H9 (cell line): ENCODE measurements around the gene RIPPLY3. TPM values are rescaled to one million over a fixed set of nuclear protein-coding genes. Genes with fewer than 3 reads are reported as not detected.

Source experiments
- DNase-seq: peaks from one replicate; pipeline ENCODE4 v3.0.0-alpha.2; 2017
- H2AFZ ChIP-seq: one replicate; pipeline ENCODE4 v1.6.1; 2013; ENCODE audit warnings: mild to moderate bottlenecking, low read length, control low read depth, moderate library complexity
- H2AK5ac ChIP-seq: 2 replicates; pipeline ENCODE4 v1.6.1; 2013; ENCODE audit warnings: low read length, control low read depth, mixed read lengths; ENCODE audit not compliant: insufficient read length
- H2BK120ac ChIP-seq: one replicate; pipeline ENCODE4 v1.6.1; 2013; ENCODE audit warnings: low read depth, mild to moderate bottlenecking, low read length, control low read depth, inconsistent platforms; ENCODE audit not compliant: poor library complexity, severe bottlenecking
- H2BK12ac ChIP-seq: 2 replicates; pipeline ENCODE4 v1.6.1; 2013; ENCODE audit warnings: low read length, control low read depth, mixed read lengths, low read depth; ENCODE audit not compliant: insufficient read length
- H2BK15ac ChIP-seq: 2 replicates; pipeline ENCODE4 v1.6.1; 2013; ENCODE audit warnings: low read depth, low read length, control low read depth
- H2BK20ac ChIP-seq: one replicate; pipeline ENCODE4 v1.6.1; 2013; ENCODE audit warnings: low read depth, mild to moderate bottlenecking, low read length, control low read depth, inconsistent platforms; ENCODE audit not compliant: poor library complexity, severe bottlenecking
- H2BK5ac ChIP-seq: 2 replicates; pipeline ENCODE4 v1.6.1; 2013; ENCODE audit warnings: low read length, control low read depth, mixed read lengths; ENCODE audit not compliant: insufficient read length
- H3K14ac ChIP-seq: 2 replicates; pipeline ENCODE4 v1.6.1; 2013; ENCODE audit warnings: low read length, control low read depth; ENCODE audit not compliant: insufficient read depth
- H3K18ac ChIP-seq: 2 replicates; pipeline ENCODE4 v1.6.1; 2013; ENCODE audit warnings: low read depth, mild to moderate bottlenecking, mixed read lengths, low read length, control low read depth; ENCODE audit not compliant: insufficient read length
- H3K23ac ChIP-seq: 2 replicates; pipeline ENCODE4 v1.6.1; 2013; ENCODE audit warnings: low read length, control low read depth, mixed read lengths, low read depth; ENCODE audit not compliant: insufficient read length
- H3K23me2 ChIP-seq: 2 replicates; pipeline ENCODE4 v1.6.1; 2013; ENCODE audit warnings: low read depth, mild to moderate bottlenecking, mixed read lengths, low read length, control low read depth; ENCODE audit not compliant: insufficient read length, poor library complexity, severe bottlenecking
- H3K27ac ChIP-seq: 2 replicates; pipeline ENCODE4 v1.5.1; 2013; ENCODE audit warnings: low read length, control low read depth, mixed read lengths, low read depth; ENCODE audit not compliant: insufficient read length
- H3K27me3 ChIP-seq: 2 replicates; pipeline ENCODE4 v1.6.1; 2013; ENCODE audit warnings: low read length, control low read depth, inconsistent platforms; ENCODE audit not compliant: insufficient read depth
- H3K4ac ChIP-seq: 2 replicates; pipeline ENCODE4 v1.6.1; 2013; ENCODE audit warnings: low read depth, mild to moderate bottlenecking, control low read depth, inconsistent platforms, low read length, moderate library complexity
- H3K4me1 ChIP-seq: 2 replicates; pipeline ENCODE4 v1.6.1; 2013; ENCODE audit warnings: low read length, control low read depth, inconsistent platforms; ENCODE audit not compliant: insufficient read depth
- H3K4me2 ChIP-seq: 2 replicates; pipeline ENCODE4 v1.6.1; 2013; ENCODE audit warnings: low read length, control low read depth, mixed read lengths; ENCODE audit not compliant: insufficient read length, insufficient read depth
- H3K56ac ChIP-seq: 2 replicates; pipeline ENCODE4 v1.6.1; 2013; ENCODE audit warnings: low read depth, mild to moderate bottlenecking, mixed read lengths, low read length, control low read depth; ENCODE audit not compliant: insufficient read length
- H3K79me1 ChIP-seq: 2 replicates; pipeline ENCODE4 v1.6.1; 2013; ENCODE audit warnings: low read depth, mild to moderate bottlenecking, moderate library complexity, low read length, control low read depth, inconsistent platforms; ENCODE audit not compliant: insufficient read depth, poor library complexity, severe bottlenecking
- H3K79me2 ChIP-seq: 2 replicates; pipeline ENCODE4 v1.6.1; 2013; ENCODE audit warnings: low read length, control low read depth, inconsistent platforms; ENCODE audit not compliant: insufficient read depth
- H3K9ac ChIP-seq: 2 replicates; pipeline ENCODE4 v1.6.1; 2013; ENCODE audit warnings: low read length, control low read depth, mixed read lengths; ENCODE audit not compliant: insufficient read length; ENCODE audit errors: extremely low read depth
- H3K9me3 ChIP-seq: one replicate; pipeline ENCODE4 v1.6.1; 2013; ENCODE audit warnings: low read depth, low read length, inconsistent platforms; ENCODE audit not compliant: control insufficient read depth
- H3T11ph ChIP-seq: one replicate; pipeline ENCODE4 v1.6.1; 2013; ENCODE audit warnings: mild to moderate bottlenecking, low read length, control low read depth, inconsistent platforms
- H4K20me1 ChIP-seq: one replicate; pipeline ENCODE4 v1.6.1; 2013; ENCODE audit not compliant: control insufficient read depth, insufficient read length, insufficient read depth
- H4K5ac ChIP-seq: 2 replicates; pipeline ENCODE4 v1.6.1; 2013; ENCODE audit warnings: low read depth, mild to moderate bottlenecking, mixed read lengths, low read length, control low read depth; ENCODE audit not compliant: insufficient read length
- H4K8ac ChIP-seq: replicated peaks from 2 replicates; pipeline ENCODE4 v1.6.1; 2013; ENCODE audit warnings: low read length, control low read depth, mixed read lengths, low read depth; ENCODE audit not compliant: insufficient read length
- H4K91ac ChIP-seq: 2 replicates; pipeline ENCODE4 v1.6.1; 2013; ENCODE audit warnings: low read depth, mild to moderate bottlenecking, moderate library complexity, mixed read lengths, low read length, control low read depth; ENCODE audit not compliant: insufficient read length
- H3K27ac Mint-ChIP-seq, 3 experiments: 2 replicates in 2 of 3; 3 replicates in 1 of 3; pipeline ENCODE4 v1.8.0; 2020 to 2021; ENCODE audit warnings: mixed read lengths in 3 of 3, mild to moderate bottlenecking in 1 of 3, moderate library complexity in 1 of 3
- H3K27me3 Mint-ChIP-seq: 2 replicates; pipeline ENCODE4 v1.8.0; 2021; ENCODE audit warnings: low read depth, mild to moderate bottlenecking, moderate library complexity, mixed read lengths
- H3K36me3 Mint-ChIP-seq, 3 experiments: 2 replicates in 2 of 3; 3 replicates in 1 of 3; pipeline ENCODE4 v1.8.0; 2020 to 2021; ENCODE audit warnings: low read depth in 3 of 3, mixed read lengths in 3 of 3; ENCODE audit not compliant: insufficient read depth in 1 of 3
- H3K4me1 Mint-ChIP-seq, 2 experiments: 2 replicates each; pipeline ENCODE4 v1.8.0; 2020; ENCODE audit warnings: mixed read lengths in 2 of 2
- H3K4me3 Mint-ChIP-seq, 2 experiments: 2 replicates in 1 of 2; 3 replicates in 1 of 2; pipeline ENCODE4 v1.8.0; 2020 to 2021; ENCODE audit warnings: mild to moderate bottlenecking in 2 of 2, mixed read lengths in 2 of 2, moderate library complexity in 1 of 2
- H3K9me3 Mint-ChIP-seq, 2 experiments: 2 replicates in 1 of 2; 3 replicates in 1 of 2; pipeline ENCODE4 v1.8.0; 2020; ENCODE audit warnings: mild to moderate bottlenecking in 2 of 2, mixed read lengths in 2 of 2, moderate library complexity in 1 of 2
- WGBS: extraction: QIAGEN DNeasy Blood & Tissue Kit; methylation state at CpG from one replicate; pipeline ENCODE4 v1.1.7; 2013; ENCODE audit warnings: missing lambda C conversion rate, low lambda C conversion rate, mixed read lengths; ENCODE audit not compliant: insufficient read length; ENCODE audit errors: extremely low coverage; 5-methylcytosine and 5-hydroxymethylcytosine counted together
- total RNA-seq: library from RNA; stranded (reverse); gene quantifications from 2 replicates; pipeline ENCODE4 v1.2.1, GENCODE V29; 2021
- TF ChIP-seq, protein P1 (sequence below): fragments of 200-600 bp; sonication (generic); conservative IDR thresholded peaks from 3 replicates; pipeline ENCODE4 v1.8.0; 2021; ENCODE audit warnings: antibody characterized with exemption, mild to moderate bottlenecking

Gene RIPPLY3
- total RNA-seq, 1 experiment from 2014 or later, result 1.9 TPM

GRCh38 chr21:36980280-36981048 lies 26.0 kb upstream of the RIPPLY3 start:
- Histone ChIP-seq H3T11ph (no peak overlapping the region), H3K4ac (no peak overlapping the region), H3K9ac (no peak overlapping the region), H2BK120ac (no peak overlapping the region), H3K56ac (no peak overlapping the region), H2AK5ac (no peak overlapping the region), H2BK12ac (no peak overlapping the region), H4K91ac (no peak overlapping the region), H2BK15ac (no peak overlapping the region), H2AFZ (no peak overlapping the region), H3K79me2 (no peaks in the 10 kb centered on the region), H2BK5ac (no peak overlapping the region), H4K8ac (no peak overlapping the region), H4K20me1 (no peaks in the 10 kb centered on the region), H3K23ac (no peak overlapping the region), H3K18ac (no peak overlapping the region), H3K9me3 (no peaks in the 10 kb centered on the region), H3K27me3 (peaks cover 2% of the 10 kb centered on the region; the same call in 1 of the 2 replicates), H3K4me1 (peaks cover 4% of the 10 kb centered on the region; the same call in 1 of the 2 replicates), H4K5ac (no peak overlapping the region), H3K14ac (no peak overlapping the region), H3K27ac (no peak overlapping the region), H3K23me2 (peaks cover 8% of the 10 kb centered on the region), H2BK20ac (no peak overlapping the region), H3K79me1 (no peaks in the 10 kb centered on the region), H3K4me2 (peak overlapping the region; percentile 53)
- no peak overlapping the region for H3K27ac Mint-ChIP-seq
- TF ChIP-seq, protein P1, sequence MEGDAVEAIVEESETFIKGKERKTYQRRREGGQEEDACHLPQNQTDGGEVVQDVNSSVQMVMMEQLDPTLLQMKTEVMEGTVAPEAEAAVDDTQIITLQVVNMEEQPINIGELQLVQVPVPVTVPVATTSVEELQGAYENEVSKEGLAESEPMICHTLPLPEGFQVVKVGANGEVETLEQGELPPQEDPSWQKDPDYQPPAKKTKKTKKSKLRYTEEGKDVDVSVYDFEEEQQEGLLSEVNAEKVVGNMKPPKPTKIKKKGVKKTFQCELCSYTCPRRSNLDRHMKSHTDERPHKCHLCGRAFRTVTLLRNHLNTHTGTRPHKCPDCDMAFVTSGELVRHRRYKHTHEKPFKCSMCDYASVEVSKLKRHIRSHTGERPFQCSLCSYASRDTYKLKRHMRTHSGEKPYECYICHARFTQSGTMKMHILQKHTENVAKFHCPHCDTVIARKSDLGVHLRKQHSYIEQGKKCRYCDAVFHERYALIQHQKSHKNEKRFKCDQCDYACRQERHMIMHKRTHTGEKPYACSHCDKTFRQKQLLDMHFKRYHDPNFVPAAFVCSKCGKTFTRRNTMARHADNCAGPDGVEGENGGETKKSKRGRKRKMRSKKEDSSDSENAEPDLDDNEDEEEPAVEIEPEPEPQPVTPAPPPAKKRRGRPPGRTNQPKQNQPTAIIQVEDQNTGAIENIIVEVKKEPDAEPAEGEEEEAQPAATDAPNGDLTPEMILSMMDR, result peak; percentile 11; the same call in 1 of the 3 replicates
- no peaks in the 10 kb centered on the region for H3K36me3 Mint-ChIP-seq
- H3K9me3 Mint-ChIP-seq, result no peaks in the 10 kb centered on the region
- peaks cover 19 to 20% of the 10 kb centered on the region in 2 experiments for H3K4me1 Mint-ChIP-seq
- peak overlapping the region; percentile 62 to 81 for H3K4me3 Mint-ChIP-seq
- peak; percentile 53 for DNase-seq
- no CpG with 5 or more reads among the region's 53 CpGs for WGBS
- H3K27me3 Mint-ChIP-seq, result peaks cover 27% of the 10 kb centered on the region
